WERI-Rb-1 (cell line): ENCODE data around the gene AP5M1.

Experiments
- DNase-seq: peaks from one replicate; pipeline ENCODE4 v3.0.0-alpha.2; 2020
- H3K27ac ChIP-seq: fragments of 250-450 bp; sonication (Bioruptor Pico); 2 replicates; pipeline ENCODE4 v1.5.1; 2020; ENCODE audit warnings: mild to moderate bottlenecking, moderate library complexity
- H3K27me3 ChIP-seq: fragments of 250-450 bp; sonication (Bioruptor Pico); 2 replicates; pipeline ENCODE4 v1.5.1; 2021; ENCODE audit warnings: mild to moderate bottlenecking, low read depth, moderate library complexity; ENCODE audit not compliant: insufficient read depth, severe bottlenecking
- H3K36me3 ChIP-seq: fragments of 250-450 bp; sonication (Bioruptor Pico); 2 replicates; pipeline ENCODE4 v1.5.1; 2020; ENCODE audit warnings: mild to moderate bottlenecking, moderate library complexity
- H3K4me3 ChIP-seq: 2 replicates; pipeline ENCODE4 v1.5.1; 2011; ENCODE audit warnings: low read depth, mild to moderate bottlenecking, control low read depth, low read length
- H3K9me3 ChIP-seq: fragments of 250-450 bp; sonication (Bioruptor Pico); 2 replicates; pipeline ENCODE4 v1.5.1; 2021; ENCODE audit warnings: mild to moderate bottlenecking, moderate library complexity; ENCODE audit not compliant: severe bottlenecking
- CTCF ChIP-seq: IDR thresholded peaks from 2 replicates; pipeline ENCODE4 v1.5.1; 2011; ENCODE audit warnings: low read depth, mild to moderate bottlenecking, control low read depth, inconsistent platforms, low read length

The AP5M1 gene

GRCh38 chr14:57275023-57275664 is 6.4 kb downstream of the AP5M1 start:
- TF ChIP-seq CTCF: no peak
- peaks cover 41% of the 10 kb centered on the region for H3K36me3 ChIP-seq

GRCh38 chr14:57277062-57277461 is 8.3 kb downstream of the AP5M1 start:
- Histone ChIP-seq H3K4me3 (no peak overlapping the region), H3K36me3 (peaks cover 43% of the 10 kb centered on the region), H3K27ac (no peak overlapping the region), H3K9me3 (no peaks in the 10 kb centered on the region), H3K27me3 (no peaks in the 10 kb centered on the region)
- no peak for DNase-seq
- no peak for TF ChIP-seq CTCF

More at GRCh38 chr14:57275023-57275664, 6.4 kb downstream of the AP5M1 start:
- Histone ChIP-seq H3K27me3 (no peaks in the 10 kb centered on the region), H3K27ac (no peak overlapping the region), H3K9me3 (no peaks in the 10 kb centered on the region), H3K4me3 (no peak overlapping the region)
- DNase-seq: no peak

GRCh38 chr14:57287745-57288144 is 19.0 kb downstream of the AP5M1 start:
- TF ChIP-seq CTCF: no peak
- Histone ChIP-seq H3K4me3 (no peak overlapping the region), H3K27ac (no peak overlapping the region), H3K9me3 (no peaks in the 10 kb centered on the region), H3K27me3 (no peaks in the 10 kb centered on the region), H3K36me3 (peaks cover 27% of the 10 kb centered on the region)
- DNase-seq: no peak

- DNase-seq: no peak
- Histone ChIP-seq H3K9me3 (no peaks in the 10 kb centered on the region), H3K4me3 (no peak overlapping the region), H3K36me3 (peaks cover 15% of the 10 kb centered on the region), H3K27me3 (no peaks in the 10 kb centered on the region), H3K27ac (no peak overlapping the region)
- TF ChIP-seq CTCF: no peak
Measured at GRCh38 chr14:57290751-57291150, 22.0 kb downstream of the AP5M1 start.

GRCh38 chr14:57291692-57292647 is 23.2 kb downstream of the AP5M1 start:
- no peak for TF ChIP-seq CTCF
- H3K4me3 ChIP-seq: no peak overlapping the region
- no peak for DNase-seq
- H3K27ac ChIP-seq: no peak overlapping the region
- H3K9me3 ChIP-seq: no peaks in the 10 kb centered on the region
- H3K36me3 ChIP-seq: peaks cover 8% of the 10 kb centered on the region
- H3K27me3 ChIP-seq: no peaks in the 10 kb centered on the region
